ENCODE measurements around the gene WDR46. TPM values are rescaled to one million over a fixed set of nuclear protein-coding genes. Genes with fewer than 3 reads are reported as not detected.

Gene WDR46
- 10 to 100 TPM; 19.0 to 31.6 TPM for total RNA-seq
- long read RNA-seq, transcript WDR46-231 (15 exons, 2,358 nt): major isoform, 47 of 63 reads
- long read RNA-seq, partial matches to known transcripts: 5 of 63 reads
- long read RNA-seq, other reads (novel, unspliced or antisense): 11 of 63 reads

GRCh38 chr6:33288921-33289783, at the start of gene WDR46, which contains the start of gene PFDN6:
WDR46 (minus strand) TSS chr6:33289239; CDS start chr6:33289170, 69 bp downstream.
PFDN6 (plus strand) TSS chr6:33289601; CDS start chr6:33289857, 256 bp downstream.
- peak; percentile 96 for ATAC-seq
- intact Hi-C loops (cut with DNase I): no loop called here

DNA sequence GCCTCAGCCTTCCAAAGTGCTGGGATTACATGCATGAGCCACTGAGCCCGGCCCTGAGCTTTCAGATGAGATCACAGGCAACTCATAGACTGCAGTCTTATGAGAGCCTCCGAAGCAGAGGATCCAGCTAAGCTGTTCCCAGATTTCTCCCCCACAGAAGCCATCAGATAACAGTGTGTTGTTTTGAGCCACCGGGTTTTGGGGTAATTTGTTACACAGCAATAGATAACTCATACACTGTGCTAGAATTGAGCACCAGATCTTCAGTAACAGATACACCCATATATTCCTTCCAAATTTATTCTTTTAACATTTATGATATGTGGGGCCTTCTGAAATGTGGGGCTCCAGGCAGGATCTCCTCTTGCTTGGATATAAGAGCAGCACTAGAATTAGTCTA, 47.5 kb upstream of the WDR46 start:
- intact Hi-C loops (cut with DNase I): no loop called here
- DNase-seq: no peak
- no peak for ATAC-seq

More at GRCh38 chr6:33288921-33289783, at the start of gene WDR46, which contains the start of gene PFDN6:
- peak; percentile 83 for DNase-seq

DNA sequence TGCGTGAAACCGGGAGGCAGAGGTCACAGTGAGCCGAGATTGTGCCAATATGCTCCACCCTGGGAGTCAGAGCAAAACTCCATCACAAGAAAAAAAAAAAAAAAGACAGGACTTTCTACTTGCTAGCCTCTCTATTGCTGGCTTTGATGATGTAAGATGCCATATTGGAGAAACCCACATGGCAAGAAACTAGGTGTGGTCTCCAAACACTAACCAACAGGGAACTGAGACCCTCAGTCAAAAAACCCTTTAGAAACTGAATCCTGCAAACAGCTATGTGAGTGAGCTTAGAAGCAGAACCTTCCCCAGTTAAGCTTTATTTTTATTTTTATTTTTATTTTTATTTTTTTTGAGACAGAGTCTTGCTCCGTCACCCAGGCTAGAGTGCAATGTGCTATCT, 46.9 kb upstream of the WDR46 start:
- no peak for ATAC-seq
- no peak for DNase-seq
- intact Hi-C loops (cut with DNase I): no loop called here

DNA sequence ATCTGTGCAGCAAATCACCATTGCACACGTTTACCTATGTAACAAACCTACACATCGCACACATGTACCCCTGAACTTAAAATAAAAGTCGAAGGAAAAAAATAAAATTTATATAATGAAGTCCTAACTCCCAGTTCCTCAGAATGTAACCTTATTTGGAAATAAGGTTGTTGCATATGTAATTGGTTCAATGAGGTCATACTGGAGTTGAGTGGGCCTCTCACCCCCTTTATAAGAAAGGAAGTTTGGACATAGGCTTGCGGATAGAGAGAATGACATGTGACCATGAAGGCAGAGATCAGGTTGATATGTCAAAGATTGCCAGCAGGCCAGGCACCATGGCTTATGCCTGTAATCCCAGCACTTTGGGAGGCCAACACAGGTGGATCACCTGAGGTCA, 44.6 kb upstream of the WDR46 start:
- ATAC-seq (no peak), DNase-seq (no peak)
- intact Hi-C loops (cut with DNase I): no loop called here

DNA sequence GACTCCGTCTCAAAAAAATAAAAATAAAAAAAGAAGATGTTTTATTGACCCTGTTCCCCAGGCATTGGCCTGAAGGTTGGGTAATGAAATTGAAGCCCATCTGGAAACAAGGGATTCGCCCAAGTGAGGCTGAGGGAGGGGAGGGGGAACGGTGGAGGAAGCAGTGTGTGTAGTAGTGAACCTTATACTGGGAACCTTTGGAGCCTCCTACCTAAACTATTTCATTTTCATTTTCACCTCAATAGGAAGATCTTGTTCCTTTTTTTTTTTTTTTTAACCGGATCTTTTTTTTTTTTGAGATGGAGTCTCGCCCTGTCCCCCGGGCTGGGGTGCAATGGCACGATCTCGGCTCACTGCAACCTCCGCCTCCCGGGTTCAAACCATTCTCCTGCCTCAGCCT, 41.7 kb upstream of the WDR46 start:
- DNase-seq: no peak
- ATAC-seq: no peak
- intact Hi-C loops (cut with DNase I): no loop called here

DNA sequence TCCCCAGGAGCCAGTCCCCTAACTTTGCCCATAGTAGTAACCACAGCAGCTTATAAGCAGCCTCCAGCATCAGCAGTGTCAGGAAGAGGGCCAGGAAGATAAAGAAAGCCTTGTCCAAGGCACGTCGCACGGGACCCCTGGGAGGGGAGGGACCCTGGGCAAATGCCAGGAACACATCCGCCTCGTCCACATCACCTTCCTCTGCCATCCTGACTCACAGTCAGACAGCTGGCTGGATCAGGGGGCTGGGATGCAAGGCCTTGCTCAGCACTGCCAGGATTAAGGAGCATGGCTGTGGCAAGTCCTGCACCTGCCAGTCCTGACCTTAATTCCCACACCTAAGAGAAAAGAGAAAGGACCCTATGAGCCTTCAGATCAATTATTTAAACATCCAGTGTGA, 40.0 kb upstream of the WDR46 start:
- no peak for DNase-seq
- no peak for ATAC-seq
- intact Hi-C loops (cut with DNase I): no loop called here

- ATAC-seq: no peak
- intact Hi-C loops (cut with DNase I): no loop called here
- DNase-seq: no peak
These were observed 35.1 kb upstream of the WDR46 start for GRCh38 chr6:33324125-33324524.

DNA sequence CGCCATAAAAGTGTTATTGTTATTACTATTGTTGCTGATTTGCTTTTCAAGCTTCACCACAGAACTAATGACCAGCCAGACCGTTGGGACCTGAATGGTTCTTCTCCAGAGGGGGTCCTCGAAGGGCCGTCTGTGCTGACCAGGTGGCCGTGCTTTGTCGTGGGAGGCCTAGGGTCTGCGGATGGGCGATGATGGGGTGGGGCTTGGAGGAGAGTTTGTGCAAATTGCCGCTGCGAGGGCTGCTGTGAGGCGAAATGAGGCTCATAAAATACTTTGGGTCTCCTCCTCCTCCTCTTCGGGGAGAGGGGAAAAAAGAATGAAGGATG, 34.5 kb upstream of the WDR46 start:
- intact Hi-C loops (cut with DNase I): no loop called here
- ATAC-seq (no peak), DNase-seq (no peak)

DNA sequence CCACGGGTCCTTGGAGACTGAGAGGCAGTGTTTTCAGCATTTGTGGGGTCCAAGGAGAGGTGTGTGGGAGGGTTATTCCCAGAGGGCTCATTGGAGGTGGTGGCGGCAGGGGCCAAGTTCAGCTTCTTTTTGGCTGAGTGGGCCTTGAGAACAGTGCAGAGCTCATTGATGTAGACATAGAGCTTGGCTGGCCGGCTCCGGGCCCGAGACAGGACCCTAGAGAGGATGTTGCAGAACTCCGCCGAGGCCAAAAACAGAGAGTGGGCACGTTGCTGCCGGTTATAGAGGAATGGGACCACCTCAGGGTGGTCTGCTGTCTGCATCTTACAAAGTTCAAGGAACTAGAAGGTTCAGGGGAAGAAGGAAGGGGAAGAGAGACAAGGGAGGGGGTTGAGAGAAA, 32.2 kb upstream of the WDR46 start:
- intact Hi-C loops (cut with DNase I): no loop called here
- ATAC-seq: no peak
- no peak for DNase-seq

- DNase-seq: peak; percentile 88
- intact Hi-C loops (cut with DNase I): no loop called here
- no peak for ATAC-seq
These were observed 31.5 kb upstream of the WDR46 start for GRCh38 chr6:33320315-33321181.

GRCh38 chr6:33319939-33320314, 30.9 kb upstream of the WDR46 start:
- intact Hi-C loops (cut with DNase I): no loop called here
- DNase-seq: no peak
- ATAC-seq: no peak

- ATAC-seq: no peak
- intact Hi-C loops (cut with DNase I): no loop called here
- no peak for DNase-seq
These were observed 29.5 kb upstream of the WDR46 start for GRCh38 chr6:33318426-33319073.

DNA sequence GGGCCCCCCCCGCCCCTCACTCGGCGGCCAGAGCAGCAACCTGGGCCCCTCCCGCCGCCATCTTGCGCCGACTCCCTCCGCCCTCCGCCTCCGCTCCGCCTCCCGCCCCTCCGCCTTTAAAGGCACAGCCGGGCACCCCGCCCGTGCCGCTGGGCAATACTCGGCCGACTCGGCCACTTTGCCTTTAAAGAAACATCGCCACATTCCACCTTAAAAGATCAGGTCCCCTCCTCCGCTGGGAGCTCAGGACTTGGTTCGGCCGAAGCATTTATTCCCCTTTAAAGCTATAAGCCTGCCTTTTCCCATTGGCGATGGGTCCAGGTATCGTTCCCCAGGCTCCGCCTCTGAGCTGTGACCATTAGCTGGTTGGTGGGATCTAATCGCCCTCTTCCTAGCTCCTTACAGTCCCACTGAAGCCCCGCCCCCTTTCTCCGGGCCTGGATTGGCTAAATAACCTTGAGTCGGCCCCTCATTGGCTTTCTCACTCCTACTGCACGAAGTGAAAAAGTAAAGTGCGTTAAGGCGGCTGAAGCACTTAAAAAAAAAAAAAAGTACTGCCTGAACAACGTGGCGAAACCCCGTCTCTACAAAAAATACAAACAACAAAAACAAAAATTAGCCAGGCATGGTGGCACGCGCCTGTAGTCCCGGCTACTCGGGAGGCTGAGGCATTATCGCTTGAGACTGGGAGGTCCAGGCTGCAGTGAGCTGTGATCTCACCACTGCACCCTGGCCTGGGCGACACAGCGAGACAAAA, 28.8 kb upstream of the WDR46 start, which contains the start of gene ZBTB22:
Gene ZBTB22, minus strand, starts transcription at position 76 of the 757 bp plus-strand sequence. CDS start 828 bp downstream, outside the sequence.
- peak; percentile 77 to 84 for ATAC-seq
- DNase-seq: peak; percentile 100
- intact Hi-C loops (cut with DNase I): no loop called here

- peak; percentile 1 to 2 for ATAC-seq
- no peak for DNase-seq
- intact Hi-C loops (cut with DNase I): no loop called here
These were observed 28.3 kb upstream of the WDR46 start for GRCh38 chr6:33317419-33317668.

DNA sequence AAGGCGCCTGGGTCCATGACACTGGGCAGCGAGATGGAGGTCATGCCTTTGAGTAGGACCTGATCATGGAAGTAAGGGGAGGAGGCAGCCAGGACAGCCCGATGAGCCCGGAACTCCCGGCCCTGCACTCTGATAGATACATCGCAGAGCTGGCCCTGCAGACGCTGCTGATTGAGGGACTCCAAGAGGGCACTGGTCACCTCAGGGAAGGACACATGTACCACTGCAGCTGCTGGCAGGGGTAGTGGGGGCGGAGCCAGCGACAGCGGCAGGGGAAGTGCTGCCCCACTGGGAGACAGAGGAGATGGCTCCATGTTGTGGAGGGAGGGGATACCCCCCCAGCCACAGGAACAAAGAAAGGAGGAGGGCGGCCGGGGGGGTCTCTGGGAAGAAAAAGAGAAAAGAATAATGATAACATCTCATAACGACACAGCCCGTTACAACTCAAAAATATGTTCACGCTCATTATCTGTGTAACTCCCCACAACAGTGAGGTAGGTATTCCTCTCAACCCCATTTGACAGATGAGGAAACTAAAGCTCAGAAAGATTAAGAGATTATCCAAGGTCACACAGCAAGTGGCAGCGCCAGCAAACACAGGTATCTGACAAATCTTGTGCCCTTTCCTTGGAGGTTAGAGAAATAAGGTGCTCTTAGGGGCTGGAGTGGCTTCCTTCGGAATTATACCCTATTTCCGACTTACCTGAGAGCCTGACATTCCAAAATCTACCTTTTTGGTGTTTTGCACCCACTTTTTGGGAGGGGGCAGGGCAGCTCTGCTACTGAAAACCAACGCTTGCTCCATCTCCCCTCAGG, 27.8 kb upstream of the WDR46 start:
- intact Hi-C loops (cut with DNase I): no loop called here
- DNase-seq (no peak), ATAC-seq (no peak)

DNA sequence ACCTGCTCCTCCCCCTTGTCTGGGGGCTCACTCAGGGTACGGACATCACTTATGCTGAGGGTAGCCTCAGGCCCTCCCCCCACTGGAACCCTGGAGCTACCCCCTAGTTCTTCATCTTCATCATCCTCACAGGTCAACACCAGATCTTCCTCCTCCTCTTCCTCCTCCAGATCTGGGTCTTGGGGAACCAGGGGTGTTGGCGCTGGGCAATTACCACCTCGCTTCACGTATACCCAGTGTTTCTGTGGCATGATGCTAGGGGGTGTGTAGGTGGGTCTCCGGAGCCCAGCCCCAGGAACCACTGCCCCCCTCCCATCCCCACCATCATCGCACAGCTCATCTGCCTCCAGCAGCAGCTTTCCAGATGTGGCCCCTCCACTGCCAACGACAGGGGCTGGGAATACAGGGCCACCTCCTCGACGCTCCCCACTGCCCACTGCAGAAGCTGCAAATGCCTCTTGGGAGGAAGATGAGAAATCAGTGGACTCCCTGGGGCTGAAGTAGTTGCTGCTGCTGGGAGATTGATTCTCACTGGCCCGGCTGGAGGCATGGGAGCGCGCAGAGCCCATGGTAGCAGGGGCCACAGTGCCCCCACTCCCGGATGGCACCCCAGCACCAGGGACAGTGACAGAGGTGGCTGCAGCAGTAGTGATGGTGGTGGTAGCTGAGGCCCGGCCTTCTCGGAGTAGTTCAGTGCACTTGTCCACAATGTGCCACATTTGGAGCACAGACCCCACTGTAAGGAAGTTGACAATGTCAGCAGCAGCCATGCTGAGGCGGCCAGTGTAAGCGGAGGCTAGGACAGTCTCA, 27.0 kb upstream of the WDR46 start:
- no peak for ATAC-seq
- DNase-seq: no peak
- intact Hi-C loops (cut with DNase I): no loop called here
